GM23338 (cell line): ENCODE data around the gene GLCE.

Experiments used
- EZH2 ChIP-seq: fragments of 200-600 bp; sonication (generic); IDR thresholded peaks from one replicate; pipeline ENCODE4 v1.8.0; 2017; ENCODE audit warnings: antibody characterized with exemption, mild to moderate bottlenecking, low read depth; ENCODE audit not compliant: unreplicated experiment
- TF ChIP-seq, protein P1 (sequence below), 2 experiments: fragments of 200-600 bp in 1 of 2; sonication (generic) in 1 of 2; conservative IDR thresholded peaks; 2 replicates each; pipeline versions ENCODE4 v1.5.1 to v1.6.1; 2016 to 2017; ENCODE audit warnings: antibody characterized with exemption in 2 of 2, low read depth in 2 of 2, mild to moderate bottlenecking in 2 of 2, moderate library complexity in 1 of 2

DNA sequence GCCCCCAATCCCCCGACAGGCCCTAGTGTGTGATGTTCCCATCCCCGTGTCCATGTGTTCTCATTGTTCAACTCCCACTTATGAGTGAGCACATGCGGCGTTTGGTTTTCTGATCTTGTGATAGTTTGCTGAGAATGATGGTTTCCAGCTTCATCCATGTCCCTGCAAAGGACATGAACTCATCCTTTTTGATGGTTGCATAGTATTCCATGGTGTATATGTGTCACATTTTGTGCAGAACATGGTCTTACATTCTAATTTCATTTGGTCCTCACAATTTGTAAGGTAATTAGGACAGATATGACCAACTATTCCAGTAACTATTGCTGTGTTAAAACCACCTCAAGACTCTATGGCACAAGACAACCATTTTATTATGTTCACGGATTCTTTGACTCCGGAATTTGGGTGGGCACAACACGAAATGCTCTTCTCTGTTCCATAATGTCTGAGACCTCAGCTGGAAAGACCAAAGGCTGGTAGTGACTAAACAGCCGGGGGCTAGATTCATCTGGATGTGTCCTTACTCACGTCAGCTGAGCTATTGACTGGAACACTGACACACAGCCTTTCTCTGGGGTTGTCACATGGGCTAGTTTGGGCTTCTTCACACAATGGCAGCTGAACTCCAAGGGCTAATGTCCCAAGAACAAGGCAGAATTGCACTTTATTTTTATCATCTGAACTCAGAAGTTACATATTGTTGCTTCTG, 13.6 kb upstream of the GLCE start:
- TF ChIP-seq EZH2, result no peak
- TF ChIP-seq, protein P1, sequence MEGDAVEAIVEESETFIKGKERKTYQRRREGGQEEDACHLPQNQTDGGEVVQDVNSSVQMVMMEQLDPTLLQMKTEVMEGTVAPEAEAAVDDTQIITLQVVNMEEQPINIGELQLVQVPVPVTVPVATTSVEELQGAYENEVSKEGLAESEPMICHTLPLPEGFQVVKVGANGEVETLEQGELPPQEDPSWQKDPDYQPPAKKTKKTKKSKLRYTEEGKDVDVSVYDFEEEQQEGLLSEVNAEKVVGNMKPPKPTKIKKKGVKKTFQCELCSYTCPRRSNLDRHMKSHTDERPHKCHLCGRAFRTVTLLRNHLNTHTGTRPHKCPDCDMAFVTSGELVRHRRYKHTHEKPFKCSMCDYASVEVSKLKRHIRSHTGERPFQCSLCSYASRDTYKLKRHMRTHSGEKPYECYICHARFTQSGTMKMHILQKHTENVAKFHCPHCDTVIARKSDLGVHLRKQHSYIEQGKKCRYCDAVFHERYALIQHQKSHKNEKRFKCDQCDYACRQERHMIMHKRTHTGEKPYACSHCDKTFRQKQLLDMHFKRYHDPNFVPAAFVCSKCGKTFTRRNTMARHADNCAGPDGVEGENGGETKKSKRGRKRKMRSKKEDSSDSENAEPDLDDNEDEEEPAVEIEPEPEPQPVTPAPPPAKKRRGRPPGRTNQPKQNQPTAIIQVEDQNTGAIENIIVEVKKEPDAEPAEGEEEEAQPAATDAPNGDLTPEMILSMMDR (conservative IDR thresholded peaks at IDR 0.05; ENCODE audit: low read depth in 2 of 2), result no peak
